ENCODE measurements around the gene COPZ1. TPM values are rescaled to one million over a fixed set of nuclear protein-coding genes. Genes with fewer than 3 reads are reported as not detected.

COPZ1 gene
- total and polyA plus RNA-seq, 9 of the 15 experiments (the other 6 are each of a cell fraction or from before 2014, with no cell fraction given): 137 to 487 (median 233) TPM

DNA sequence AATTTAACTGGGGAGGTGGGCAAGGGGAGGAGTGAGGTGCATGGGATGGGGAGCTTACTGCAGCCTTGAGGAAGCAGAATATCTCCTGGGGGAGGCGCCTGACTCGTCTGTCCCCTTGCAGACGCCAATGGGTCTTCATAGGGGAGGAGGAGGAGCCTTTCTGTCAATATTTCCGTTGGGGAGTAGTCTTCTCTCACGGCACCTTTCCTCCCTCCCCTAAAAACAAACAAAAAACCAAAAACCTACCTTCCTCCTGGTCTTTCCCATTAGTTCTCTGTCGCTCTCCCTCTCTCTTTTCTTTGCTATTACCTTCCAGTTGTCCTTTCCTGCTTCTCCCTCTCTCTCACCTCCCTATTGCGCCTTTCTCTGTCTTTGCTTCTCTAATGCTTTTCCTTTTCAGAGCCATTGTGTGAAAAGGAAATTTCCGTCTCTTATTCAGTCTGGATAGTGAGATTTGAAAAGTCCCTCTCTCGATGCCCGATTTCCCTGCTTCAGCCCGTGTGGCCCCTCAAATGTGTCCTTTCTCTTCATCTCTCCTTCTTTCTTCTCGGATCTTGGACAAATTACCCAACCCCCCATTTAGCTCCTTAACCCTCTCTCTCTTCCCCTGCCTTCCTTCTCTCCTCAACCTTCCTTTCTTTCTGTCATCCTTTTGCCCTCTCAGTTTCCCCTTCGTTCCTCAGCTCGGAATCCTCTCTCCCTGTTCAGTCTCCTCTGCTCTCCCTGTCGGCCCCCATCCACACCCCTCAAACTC lies 33.4 kb downstream of the COPZ1 start:
- CTCF ChIA-PET (ENCODE audit: low intra/inter-chr PET ratio): interaction anchor here (0.6 to 3.6 kb wide), 4 partner anchors 21 to 142 kb away, joined by 4 to 33 read pairs (median 18); no protein-coding TSS in a partner anchor
- intact Hi-C loops (cut with micrococcal nuclease) (no loop called here), in situ Hi-C loops (cut with MboI) (no loop called here)
- POLR2A ChIA-PET: interaction anchor here (0.6 to 5.8 kb wide), 29 partner anchors 9 to 157 kb away, joined by 3 to 57 read pairs (median 6); partner anchors contain the start of genes CBX5, COPZ1, HNRNPA1 and NFE2
- Histone ChIP-seq H3K4me2 (ENCODE audit: insufficient read depth, low read length) (peak overlapping the region; percentile 99), H3K9me1 (ENCODE audit: control insufficient read depth, insufficient read depth, low read length) (no peaks in the 10 kb centered on the region), H3K27ac (ENCODE audit: extremely low read depth, low read depth, low read length) (peak overlapping the region; percentile 90), H3K79me2 (ENCODE audit: control insufficient read depth, insufficient read depth, low read length) (peaks cover 26% of the 10 kb centered on the region; the same call in 2 of the 3 replicates), H3K36me3 (ENCODE audit: control insufficient read depth, insufficient read depth, low read length) (no peaks in the 10 kb centered on the region), H2AFZ (ENCODE audit: low read depth, low read length) (peak overlapping the region; percentile 75), H4K20me1 (replicated peaks; ENCODE audit: control insufficient read depth, insufficient read depth, low read length) (no peaks in the 10 kb centered on the region), H3K4me3 (peak overlapping the region; percentile 53), H3K9me3 (replicated peaks; ENCODE audit: control insufficient read depth, insufficient read depth, low read depth, low read length) (no peaks in the 10 kb centered on the region), H3K4me1 (replicated peaks in 1 of 2; ENCODE audit: control insufficient read depth in 2 of 2, insufficient read depth in 2 of 2, low read length in 2 of 2) (peaks cover 38 to 50% of the 10 kb centered on the region in 2 experiments), H3K27me3 (ENCODE audit: control insufficient read depth in 2 of 2, insufficient read depth in 2 of 2, low read length in 2 of 2) (no peaks in the 10 kb centered on the region), H3K9ac (ENCODE audit: insufficient read depth in 1 of 2, low read depth in 2 of 2, low read length in 2 of 2) (peak overlapping the region; percentile 85 to 89)
- DNase-seq (ENCODE audit: extremely low read depth in 1 of 4, low spot score in 3 of 4) (peak; percentile 75 to 90 (median 80)), ATAC-seq (peak; percentile 67), FAIRE-seq (peak; percentile 83)
- 1% methylated on average over 14 of the region's 15 CpGs for WGBS (ENCODE audit: insufficient coverage, low coverage, missing lambda C conversion rate)
- TSS peak; percentile 73 for BruUV-seq (replicated peaks)
- TF ChIP-seq FIP1L1 (IDR thresholded peaks at IDR 0.05; ENCODE audit: low read depth, low read length, poor library complexity, severe bottlenecking) (no peak), ATF7 (IDR thresholded peaks at IDR 0.05) (peak; percentile 66), ZNF449 (CRISPR knock-in tag; IDR thresholded peaks at IDR 0.05) (no peak), CREM (IDR thresholded peaks at IDR 0.05; ENCODE audit: low read depth) (0 out of 2 replicates have a peak, but pooled peaks have one; percentile 24), BACH1 (tag; IDR thresholded peaks at IDR 0.05) (no peak), ZNF696 (CRISPR knock-in tag; conservative IDR thresholded peaks at IDR 0.05) (0 out of 2 replicates have a peak, but pooled peaks have one; percentile 10), ARHGAP35 (IDR thresholded peaks at IDR 0.05; ENCODE audit: partially characterized antibody) (peak; percentile 10), MEIS2 (IDR thresholded peaks at IDR 0.05; ENCODE audit: partially characterized antibody) (peak; percentile 56), ASH1L (IDR thresholded peaks at IDR 0.05; ENCODE audit: borderline replicate concordance, low read depth, partially characterized antibody) (peak; percentile 39), RCOR1 (IDR thresholded peaks at IDR 0.05; ENCODE audit: borderline replicate concordance in 1 of 2, low read depth in 2 of 2, low read length in 2 of 2) (0 out of 4 replicates have a peak, but pooled peaks of 1 of the 2 experiments have one; percentile 9), DPF2 (IDR thresholded peaks at IDR 0.05) (0 out of 2 replicates have a peak, but pooled peaks have one; percentile 45), CHD2 (IDR thresholded peaks at IDR 0.05; ENCODE audit: low read depth, low read length) (no peak), RFX1 (IDR thresholded peaks at IDR 0.05) (no peak), OTX1 (CRISPR knock-in tag; IDR thresholded peaks at IDR 0.05) (peak; percentile 9; the same call in 1 of the 2 replicates), TAF1 (IDR thresholded peaks at IDR 0.05; ENCODE audit: control insufficient read depth, extremely low read depth, insufficient read depth, low read length, severe bottlenecking) (peak; percentile 26), POLR2AphosphoS5 (IDR thresholded peaks at IDR 0.05; ENCODE audit: control insufficient read depth, insufficient read depth, low read depth, low read length) (peak; percentile 46), ZNF316 (IDR thresholded peaks at IDR 0.05) (peak; percentile 11; the same call in 1 of the 2 replicates), ZNF584 (CRISPR knock-in tag; IDR thresholded peaks at IDR 0.05; ENCODE audit: low read depth) (0 out of 2 replicates have a peak, but pooled peaks have one; percentile 37), YBX1 (IDR thresholded peaks at IDR 0.05) (peak; percentile 56; the same call in 1 of the 2 replicates), TRIM28 (IDR thresholded peaks at IDR 0.05) (peak; percentile 61; the same call in 1 of the 2 replicates)
